Measurements from ENCODE around the gene PMM1.
"Not testable (repeated sequence)": the region's sequence is repeated elsewhere in the genome, so short reads cannot be mapped to it uniquely, and the experiment has no call there.

PMM1 gene

GRCh38 chr22:41596776-41597634, 7.4 kb upstream of the PMM1 start:
- peak in 2 of 4 experiments; percentile 3 to 14 for DNase-seq

- DNase-seq: no peak
These were observed 6.1 kb upstream of the PMM1 start for GRCh38 chr22:41595703-41596102.

GRCh38 chr22:41593336-41593960, 3.8 kb upstream of the PMM1 start:
- DNase-seq: not testable (repeated sequence)

GRCh38 chr22:41587347-41587723, 2.3 kb downstream of the PMM1 start:
- no peak for DNase-seq

- DNase-seq: no peak
These were observed 3.7 kb downstream of the PMM1 start for GRCh38 chr22:41585898-41586297.

GRCh38 chr22:41584881-41585280, 4.8 kb downstream of the PMM1 start:
- no peak for DNase-seq

GRCh38 chr22:41582694-41583093, 6.9 kb downstream of the PMM1 start:
- DNase-seq: no peak

- no peak for DNase-seq
These were observed 9.7 kb downstream of the PMM1 start for GRCh38 chr22:41579997-41580355.

GRCh38 chr22:41579297-41579996, 10.2 kb downstream of the PMM1 start:
- no peak for DNase-seq

- DNase-seq: no peak
These were observed 10.8 kb downstream of the PMM1 start for GRCh38 chr22:41578818-41579217.

- DNase-seq: no peak
These were observed 11.5 kb downstream of the PMM1 start for GRCh38 chr22:41578114-41578513.

- no peak for DNase-seq
These were observed 12.8 kb downstream of the PMM1 start for GRCh38 chr22:41576877-41577276.

- DNase-seq: no peak
These were observed 14.1 kb downstream of the PMM1 start for GRCh38 chr22:41575533-41575932.

- no peak for DNase-seq
These were observed 14.7 kb downstream of the PMM1 start for GRCh38 chr22:41574847-41575381.

- DNase-seq: no peak
These were observed 16.0 kb downstream of the PMM1 start for GRCh38 chr22:41573677-41574076.

GRCh38 chr22:41572305-41572704, 17.3 kb downstream of the PMM1 start:
- DNase-seq: not testable (repeated sequence)

GRCh38 chr22:41571786-41572185, 17.9 kb downstream of the PMM1 start:
- no peak for DNase-seq

- DNase-seq: no peak
These were observed 19.4 kb downstream of the PMM1 start for GRCh38 chr22:41570221-41570620.

- DNase-seq: no peak
These were observed 20.8 kb downstream of the PMM1 start for GRCh38 chr22:41568811-41569210.

- no peak for DNase-seq
These were observed 22.2 kb downstream of the PMM1 start for GRCh38 chr22:41567512-41567768.

- no peak for DNase-seq
These were observed 24.1 kb downstream of the PMM1 start for GRCh38 chr22:41565403-41566054.

- no peak for DNase-seq
These were observed 25.1 kb downstream of the PMM1 start for GRCh38 chr22:41564563-41564962.

- DNase-seq: no peak
These were observed 26.5 kb downstream of the PMM1 start for GRCh38 chr22:41563051-41563711.
